Stimulated activated CD8-positive, alpha-beta memory T cell treated with anti-CD3 and anti-CD28 coated beads, Interleukin-15, amount 100 ng/mL, for 4 hours (primary cell): Measurements from ENCODE around the gene VPS39.

Experiments
- DNase-seq, 2 donors: peaks; one replicate each; pipeline ENCODE4 v3.0.0-alpha.2; 2020; ENCODE audit warnings: low read depth in 2 of 2

Gene VPS39

GRCh38 chr15:42129364-42129763 lies 78.7 kb downstream of the VPS39 start:
- no peak for DNase-seq

- DNase-seq, result no peak
Observed at GRCh38 chr15:42128476-42128875, 79.6 kb downstream of the VPS39 start.

- no peak for DNase-seq
Observed at GRCh38 chr15:42123546-42123945, 84.6 kb downstream of the VPS39 start.

GRCh38 chr15:42121682-42122081 lies 86.4 kb downstream of the VPS39 start:
- DNase-seq, result no peak

- no peak for DNase-seq
Observed at GRCh38 chr15:42121021-42121420, 87.1 kb downstream of the VPS39 start.

GRCh38 chr15:42120285-42120684 lies 87.8 kb downstream of the VPS39 start:
- no peak for DNase-seq

- DNase-seq, result no peak
Observed at GRCh38 chr15:42119446-42119760, 88.7 kb downstream of the VPS39 start.

- no peak for DNase-seq
Observed at GRCh38 chr15:42118650-42119445, 89.3 kb downstream of the VPS39 start.

- DNase-seq, result no peak
Observed at GRCh38 chr15:42111924-42112323, 96.2 kb downstream of the VPS39 start.

- DNase-seq, result no peak
Observed at GRCh38 chr15:42110367-42110766, 97.7 kb downstream of the VPS39 start.

GRCh38 chr15:42108806-42109205 lies 99.3 kb downstream of the VPS39 start:
- DNase-seq, result no peak
